SU-DHL-6 (cell line): ENCODE data around the gene RPS27A.
"Not testable (repeated sequence)": the region's sequence is repeated elsewhere in the genome, so short reads cannot be mapped to it uniquely, and the experiment has no call there.

ENCODE experiments used
- CTCF ChIP-seq: fragments of 200-600 bp; sonication (generic); IDR thresholded peaks from one replicate; pipeline ENCODE4 v1.5.1; 2017; ENCODE audit warnings: antibody characterized with exemption, mild to moderate bottlenecking, low read length, moderate library complexity; ENCODE audit not compliant: insufficient read depth, poor library complexity, severe bottlenecking
- EZH2phosphoT487 ChIP-seq: fragments of 200-600 bp; sonication (generic), shearing (Covaris generic); conservative IDR thresholded peaks from 2 replicates; pipeline ENCODE4 v1.6.1; 2018; ENCODE audit warnings: mild to moderate bottlenecking, antibody characterized with exemption, low read length, moderate library complexity, mixed read lengths

- TF ChIP-seq CTCF, EZH2phosphoT487: not testable (repeated sequence)
Measured at GRCh38 chr2:55186837-55187236, 45.7 kb upstream of the RPS27A start.
